NT2/D1 (cell line): ENCODE results near the gene NATD1.

Source experiments
- DNase-seq: peaks from one replicate; pipeline ENCODE4 v3.0.0-alpha.2; 2011; ENCODE audit warnings: low read depth, low spot score
- H3K27me3 ChIP-seq: 2 replicates; pipeline ENCODE4 v1.6.0; 2011; ENCODE audit warnings: mild to moderate bottlenecking; ENCODE audit not compliant: insufficient read length, insufficient read depth
- H3K36me3 ChIP-seq: 2 replicates; pipeline ENCODE4 v1.6.1; 2011; ENCODE audit warnings: mild to moderate bottlenecking, low read length, mixed read lengths; ENCODE audit not compliant: insufficient read depth, insufficient read length
- H3K4me1 ChIP-seq: 2 replicates; pipeline ENCODE4 v1.5.1; 2011; ENCODE audit not compliant: insufficient read depth, insufficient read length
- H3K4me3 ChIP-seq: 2 replicates; pipeline ENCODE4 v1.5.1; 2011; ENCODE audit warnings: low read depth; ENCODE audit not compliant: insufficient read length
- H3K9ac ChIP-seq: 2 replicates; pipeline ENCODE4 v1.6.0; 2011; ENCODE audit warnings: low read depth; ENCODE audit not compliant: insufficient read length
- H3K9me3 ChIP-seq: 2 replicates; pipeline ENCODE4 v1.5.1; 2011; ENCODE audit warnings: mild to moderate bottlenecking, low read length; ENCODE audit not compliant: insufficient read depth
- SUZ12 ChIP-seq: IDR thresholded peaks from 2 replicates; pipeline ENCODE4 v1.6.1; 2011; ENCODE audit not compliant: insufficient read length, insufficient read depth; ENCODE audit errors: extremely low read depth
- YY1 ChIP-seq: IDR thresholded peaks from 2 replicates; pipeline ENCODE4 v1.6.1; 2011; ENCODE audit not compliant: insufficient read length, insufficient read depth
- ZNF274 ChIP-seq: IDR thresholded peaks from 2 replicates; pipeline ENCODE4 v1.6.1; 2011; ENCODE audit warnings: mild to moderate bottlenecking, low read depth, low read length

The NATD1 gene

GRCh38 chr17:21288571-21289017, 35.4 kb upstream of the NATD1 start:
- no peak overlapping the region for H3K4me3 ChIP-seq
- peaks cover 20% of the 10 kb centered on the region for H3K4me1 ChIP-seq
- DNase-seq = no peak
- H3K9me3 ChIP-seq = no peaks in the 10 kb centered on the region
- H3K27me3 ChIP-seq = peaks cover 4% of the 10 kb centered on the region
- TF ChIP-seq SUZ12 = no peak
- no peak for TF ChIP-seq YY1
- TF ChIP-seq ZNF274 = no peak
- no peak overlapping the region for H3K9ac ChIP-seq
- H3K36me3 ChIP-seq = peaks cover 45% of the 10 kb centered on the region

DNA sequence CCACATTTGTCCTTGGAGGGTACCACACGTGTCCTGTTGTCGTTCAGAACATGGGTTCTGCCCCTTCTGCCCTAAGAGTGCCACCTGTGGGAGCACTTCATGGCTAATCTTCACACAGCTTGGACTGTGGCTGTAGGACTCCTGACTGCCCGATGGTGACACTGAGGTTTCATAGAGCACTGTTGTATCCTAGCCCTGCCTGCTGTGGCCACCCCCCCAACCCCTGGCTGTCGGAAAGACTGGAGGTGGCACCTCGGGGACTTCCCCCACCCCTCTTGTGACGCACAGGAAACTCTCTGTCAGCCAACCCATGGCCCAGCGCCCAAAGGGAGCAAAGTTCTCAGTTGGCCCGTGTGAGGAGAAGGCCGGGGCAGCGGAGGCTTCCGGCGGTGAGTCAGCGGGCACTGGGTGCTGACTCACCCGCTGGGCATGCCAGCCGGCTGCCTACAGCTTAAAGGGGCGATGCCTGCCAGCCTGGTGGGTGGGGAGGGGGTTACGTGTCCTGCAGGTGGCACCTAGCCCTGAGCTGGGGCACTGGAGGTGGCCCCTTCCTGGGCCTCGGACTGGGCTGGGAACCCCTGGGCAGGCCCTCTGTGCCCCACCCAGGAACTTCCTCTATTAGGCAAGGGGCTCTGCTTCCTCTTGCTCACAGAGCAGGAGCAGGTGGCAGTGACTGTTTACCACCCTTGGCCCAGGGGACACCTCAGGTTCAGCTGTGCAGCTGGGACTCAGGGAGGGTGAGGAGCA, 34.7 kb upstream of the NATD1 start:
- no peak for TF ChIP-seq ZNF274
- TF ChIP-seq YY1 = no peak
- TF ChIP-seq SUZ12 = no peak
- Histone ChIP-seq H3K27me3 (peaks cover 11% of the 10 kb centered on the region), H3K4me1 (peaks cover 18% of the 10 kb centered on the region), H3K4me3 (no peak overlapping the region), H3K9me3 (no peaks in the 10 kb centered on the region), H3K36me3 (peaks cover 38% of the 10 kb centered on the region), H3K9ac (no peak overlapping the region)
- no peak for DNase-seq

DNA sequence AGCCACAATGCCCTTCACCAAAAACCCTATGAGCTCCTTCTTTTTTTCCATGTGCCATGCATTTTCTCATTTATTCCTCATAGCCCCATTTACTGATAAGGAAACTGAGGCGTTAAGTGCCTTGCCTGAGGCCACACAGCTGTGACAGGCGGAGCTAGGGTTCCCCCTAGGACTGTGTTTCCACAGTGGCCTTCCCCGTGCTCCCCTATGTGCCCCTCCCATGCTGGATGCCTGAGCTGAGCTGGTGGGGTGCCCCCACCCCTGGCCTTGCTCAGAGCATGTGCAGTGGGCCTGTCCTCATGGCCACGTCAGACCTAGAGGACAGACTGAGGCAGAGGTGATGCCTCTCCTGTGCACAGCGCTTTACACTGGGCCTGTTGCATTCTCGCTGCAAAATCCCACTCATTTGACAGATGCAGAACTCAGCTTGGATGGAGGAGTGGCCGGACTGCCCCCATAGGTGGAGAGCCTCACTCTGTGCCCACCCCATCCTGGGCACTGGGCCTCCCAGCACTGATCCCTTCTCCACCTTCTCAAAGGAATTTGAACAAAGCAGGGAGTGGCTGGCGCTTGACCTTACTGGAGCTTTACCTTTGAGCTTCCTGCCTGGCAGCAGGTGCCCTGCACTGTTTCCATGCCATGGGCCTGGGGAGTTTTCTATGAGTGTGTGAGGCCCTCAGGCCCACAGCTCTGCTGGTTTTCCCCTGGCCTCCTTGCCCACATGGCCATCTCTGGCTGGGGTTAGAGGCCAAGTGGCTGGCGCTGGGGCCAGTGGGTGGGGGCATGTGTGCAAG, 33.9 kb upstream of the NATD1 start:
- Histone ChIP-seq H3K9ac (peak overlapping the region; percentile 82), H3K4me3 (peak overlapping the region; percentile 11), H3K36me3 (peaks cover 38% of the 10 kb centered on the region), H3K4me1 (peaks cover 21% of the 10 kb centered on the region), H3K9me3 (no peaks in the 10 kb centered on the region), H3K27me3 (peaks cover 16% of the 10 kb centered on the region)
- TF ChIP-seq SUZ12 (no peak), YY1 (no peak), ZNF274 (no peak)
- DNase-seq = no peak

DNA sequence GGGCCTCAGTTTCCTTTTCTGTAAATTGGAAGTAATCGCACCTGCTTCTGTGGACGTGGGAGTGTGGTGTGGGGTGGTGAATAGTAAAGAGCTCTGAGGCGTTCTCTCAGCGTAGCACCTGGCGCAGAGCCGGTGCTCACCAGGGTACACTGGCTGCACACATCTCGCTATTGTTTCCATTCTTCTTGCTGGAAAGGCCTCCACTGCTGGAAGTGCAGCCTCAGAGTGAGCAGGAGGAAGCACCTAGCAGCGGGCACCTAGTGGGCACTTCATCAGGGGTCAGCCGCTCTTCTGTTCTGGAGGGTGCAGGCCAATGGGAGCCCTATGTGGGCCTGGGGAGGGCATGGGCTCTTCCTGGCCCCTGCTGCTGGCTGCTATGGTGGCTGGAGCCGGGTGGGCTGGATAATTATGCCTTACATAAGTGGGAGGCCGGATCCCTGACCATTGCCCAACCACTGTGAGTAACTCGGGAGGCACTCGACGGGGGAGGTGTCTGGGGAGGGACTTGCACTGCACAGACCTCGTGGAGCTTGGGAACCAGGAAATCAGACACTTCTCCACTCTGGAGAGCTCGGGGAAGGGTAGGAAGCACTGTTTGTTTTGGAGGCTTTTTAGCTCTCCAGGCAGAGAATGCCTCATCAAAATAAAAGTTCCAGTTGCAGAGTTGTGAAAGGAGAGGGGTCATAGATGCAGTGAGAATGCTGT, 33.0 kb upstream of the NATD1 start:
- H3K4me1 ChIP-seq = peaks cover 21% of the 10 kb centered on the region
- H3K4me3 ChIP-seq = peak overlapping the region; percentile 53

GRCh38 chr17:21285164-21286065, 32.2 kb upstream of the NATD1 start:
- Histone ChIP-seq H3K4me1 (peaks cover 21% of the 10 kb centered on the region), H3K9ac (peak overlapping the region; percentile 82), H3K27me3 (peaks cover 21% of the 10 kb centered on the region), H3K9me3 (no peaks in the 10 kb centered on the region), H3K36me3 (peaks cover 29% of the 10 kb centered on the region), H3K4me3 (peak overlapping the region; percentile 53)
- no peak for TF ChIP-seq YY1
- TF ChIP-seq SUZ12 = no peak
- no peak for TF ChIP-seq ZNF274
- no peak for DNase-seq

More for the DNA sequence above, 33.0 kb upstream of the NATD1 start:
- DNase-seq = no peak
- H3K9me3 ChIP-seq = no peaks in the 10 kb centered on the region
- H3K27me3 ChIP-seq = peaks cover 21% of the 10 kb centered on the region
- TF ChIP-seq ZNF274 (no peak), SUZ12 (no peak), YY1 (no peak)
- H3K36me3 ChIP-seq = peaks cover 30% of the 10 kb centered on the region
- peak overlapping the region; percentile 82 for H3K9ac ChIP-seq

GRCh38 chr17:21284319-21285163, 31.3 kb upstream of the NATD1 start, which contains the start of gene MAP2K3:
Gene MAP2K3 (plus strand): TSS chr17:21284711. CDS start chr17:21284921, 210 bp downstream.
- DNase-seq = peak; percentile 96
- peaks cover 21% of the 10 kb centered on the region for H3K27me3 ChIP-seq
- peaks cover 21% of the 10 kb centered on the region for H3K36me3 ChIP-seq
- peak within 1 kb of the TSS; percentile 53 for H3K4me3 ChIP-seq
- peaks cover 21% of the 10 kb centered on the region for H3K4me1 ChIP-seq
- H3K9ac ChIP-seq = peak within 1 kb of the TSS; percentile 82
- TF ChIP-seq SUZ12 (no peak), ZNF274 (no peak), YY1 (no peak)
- no peaks in the 10 kb centered on the region for H3K9me3 ChIP-seq
